Endodermal cell (in vitro differentiated cells): Measurements from ENCODE around the gene ADGRL3. TPM values are rescaled to one million over a fixed set of nuclear protein-coding genes. Genes with fewer than 3 reads are reported as not detected.

Experiments used
- DNase-seq: peaks from one replicate; pipeline ENCODE4 v3.0.0-alpha.2; 2017
- H3K27ac ChIP-seq: 2 replicates; pipeline ENCODE4 v1.5.1; 2013; ENCODE audit warnings: mild to moderate bottlenecking, low read depth, low read length, moderate library complexity
- H3K27me3 ChIP-seq: 2 replicates; pipeline ENCODE4 v1.6.1; 2013; ENCODE audit warnings: mild to moderate bottlenecking, low read length, moderate library complexity; ENCODE audit not compliant: insufficient read depth, control insufficient read depth, poor library complexity, severe bottlenecking
- H3K36me3 ChIP-seq: 2 replicates; pipeline ENCODE4 v1.7.0; 2013; ENCODE audit warnings: mild to moderate bottlenecking, low read length, moderate library complexity; ENCODE audit not compliant: control insufficient read depth, insufficient read depth
- H3K4me1 ChIP-seq: one replicate; pipeline ENCODE4 v1.7.0; 2013; ENCODE audit warnings: low read length; ENCODE audit not compliant: control insufficient read depth, insufficient read depth
- H3K4me3 ChIP-seq: 2 replicates; pipeline ENCODE4 v1.5.1; 2013; ENCODE audit warnings: mild to moderate bottlenecking, low read length, moderate library complexity
- H3K9ac ChIP-seq: 2 replicates; pipeline ENCODE4 v1.6.1; 2013; ENCODE audit warnings: mild to moderate bottlenecking, low read length, moderate library complexity; ENCODE audit not compliant: poor library complexity, severe bottlenecking; ENCODE audit errors: extremely low read depth
- H3K9me3 ChIP-seq: 2 replicates; pipeline ENCODE4 v1.6.1; 2013; ENCODE audit warnings: mild to moderate bottlenecking, low read length, moderate library complexity; ENCODE audit not compliant: control insufficient read depth
- H3K27ac Mint-ChIP-seq: 2 replicates; pipeline ENCODE4 v1.8.0; 2020; ENCODE audit warnings: mixed read lengths
- H3K27me3 Mint-ChIP-seq: 2 replicates; pipeline ENCODE4 v1.8.0; 2021; ENCODE audit warnings: mild to moderate bottlenecking, mixed read lengths; ENCODE audit not compliant: insufficient read depth
- H3K36me3 Mint-ChIP-seq: 2 replicates; pipeline ENCODE4 v1.8.0; 2020; ENCODE audit warnings: low read depth, mixed read lengths
- H3K4me1 Mint-ChIP-seq: 2 replicates; pipeline ENCODE4 v1.8.0; 2020; ENCODE audit warnings: mixed read lengths
- H3K4me3 Mint-ChIP-seq: 2 replicates; pipeline ENCODE4 v1.8.0; 2020; ENCODE audit warnings: mild to moderate bottlenecking, moderate library complexity, mixed read lengths
- H3K9me3 Mint-ChIP-seq: 2 replicates; pipeline ENCODE4 v1.8.0; 2020; ENCODE audit warnings: mild to moderate bottlenecking, mixed read lengths
- WGBS, 2 experiments: methylation state at CpG; one replicate each; pipeline versions ENCODE4 v1.1.5 to v1.1.7; 2013; ENCODE audit warnings: missing lambda C conversion rate in 2 of 2, mixed read lengths in 1 of 2; ENCODE audit not compliant: insufficient coverage in 1 of 2, insufficient read length in 1 of 2; 5-methylcytosine and 5-hydroxymethylcytosine counted together
- total RNA-seq, 2 donors: library from RNA; stranded (reverse); fragmentation: NEBNext Ultra II Directional in 1 of 2; extraction: Animal tissue kit (Norgen Biotek cat#: 25700) in 1 of 2; gene quantifications; 2 replicates in 1 of 2; 3 replicates in 1 of 2; pipeline ENCODE4 v1.2.1, GENCODE V29; 2021
- TF ChIP-seq, protein P1 (sequence below): fragments of 200-600 bp; sonication (generic); conservative IDR thresholded peaks from 2 replicates; pipeline ENCODE4 v1.5.0; 2021; ENCODE audit warnings: antibody characterized with exemption, mild to moderate bottlenecking

Gene ADGRL3
- total RNA-seq, 2 donors from 2014 or later, result 9.9 to 10.3 TPM

DNA sequence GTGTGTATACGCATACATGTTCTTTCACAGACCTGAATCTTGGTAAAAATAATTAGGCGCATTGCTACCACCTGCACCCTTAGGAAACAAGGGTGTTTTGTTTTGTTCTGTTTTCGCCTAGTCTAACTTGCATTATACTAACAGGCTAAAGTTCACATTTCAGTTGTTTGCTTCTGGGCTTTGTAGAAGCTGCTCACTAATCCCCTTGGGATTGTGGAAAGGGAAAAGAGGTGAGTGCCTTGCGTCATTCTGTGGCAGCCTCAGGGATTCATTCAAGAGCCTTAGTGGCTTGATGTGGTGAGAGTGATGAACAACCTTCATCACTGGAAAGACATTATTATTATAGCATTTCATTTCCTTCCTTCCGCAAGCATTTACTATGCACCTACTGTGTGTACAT is 331.1 kb downstream of the ADGRL3 start:
- Mint-ChIP-seq H3K27ac (peak overlapping the region; percentile 41), H3K4me3 (no peak overlapping the region), H3K4me1 (peaks cover 19% of the 10 kb centered on the region), H3K9me3 (peaks cover 6% of the 10 kb centered on the region), H3K36me3 (peaks cover 4% of the 10 kb centered on the region), H3K27me3 (no peaks in the 10 kb centered on the region)
- no peak overlapping the region for H3K27ac ChIP-seq
- no peaks in the 10 kb centered on the region for H3K27me3 ChIP-seq
- H3K4me3 ChIP-seq, result no peak overlapping the region
- no peak overlapping the region for H3K9ac ChIP-seq
- peaks cover 9% of the 10 kb centered on the region for H3K4me1 ChIP-seq
- DNase-seq, result no peak
- no peaks in the 10 kb centered on the region for H3K36me3 ChIP-seq
- WGBS, 2 experiments, result 96 to 100% methylated on average over 1 to 5 of the region's 5 CpGs
- peaks cover 5% of the 10 kb centered on the region for H3K9me3 ChIP-seq
- TF ChIP-seq, protein P1, sequence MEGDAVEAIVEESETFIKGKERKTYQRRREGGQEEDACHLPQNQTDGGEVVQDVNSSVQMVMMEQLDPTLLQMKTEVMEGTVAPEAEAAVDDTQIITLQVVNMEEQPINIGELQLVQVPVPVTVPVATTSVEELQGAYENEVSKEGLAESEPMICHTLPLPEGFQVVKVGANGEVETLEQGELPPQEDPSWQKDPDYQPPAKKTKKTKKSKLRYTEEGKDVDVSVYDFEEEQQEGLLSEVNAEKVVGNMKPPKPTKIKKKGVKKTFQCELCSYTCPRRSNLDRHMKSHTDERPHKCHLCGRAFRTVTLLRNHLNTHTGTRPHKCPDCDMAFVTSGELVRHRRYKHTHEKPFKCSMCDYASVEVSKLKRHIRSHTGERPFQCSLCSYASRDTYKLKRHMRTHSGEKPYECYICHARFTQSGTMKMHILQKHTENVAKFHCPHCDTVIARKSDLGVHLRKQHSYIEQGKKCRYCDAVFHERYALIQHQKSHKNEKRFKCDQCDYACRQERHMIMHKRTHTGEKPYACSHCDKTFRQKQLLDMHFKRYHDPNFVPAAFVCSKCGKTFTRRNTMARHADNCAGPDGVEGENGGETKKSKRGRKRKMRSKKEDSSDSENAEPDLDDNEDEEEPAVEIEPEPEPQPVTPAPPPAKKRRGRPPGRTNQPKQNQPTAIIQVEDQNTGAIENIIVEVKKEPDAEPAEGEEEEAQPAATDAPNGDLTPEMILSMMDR, result no peak

DNA sequence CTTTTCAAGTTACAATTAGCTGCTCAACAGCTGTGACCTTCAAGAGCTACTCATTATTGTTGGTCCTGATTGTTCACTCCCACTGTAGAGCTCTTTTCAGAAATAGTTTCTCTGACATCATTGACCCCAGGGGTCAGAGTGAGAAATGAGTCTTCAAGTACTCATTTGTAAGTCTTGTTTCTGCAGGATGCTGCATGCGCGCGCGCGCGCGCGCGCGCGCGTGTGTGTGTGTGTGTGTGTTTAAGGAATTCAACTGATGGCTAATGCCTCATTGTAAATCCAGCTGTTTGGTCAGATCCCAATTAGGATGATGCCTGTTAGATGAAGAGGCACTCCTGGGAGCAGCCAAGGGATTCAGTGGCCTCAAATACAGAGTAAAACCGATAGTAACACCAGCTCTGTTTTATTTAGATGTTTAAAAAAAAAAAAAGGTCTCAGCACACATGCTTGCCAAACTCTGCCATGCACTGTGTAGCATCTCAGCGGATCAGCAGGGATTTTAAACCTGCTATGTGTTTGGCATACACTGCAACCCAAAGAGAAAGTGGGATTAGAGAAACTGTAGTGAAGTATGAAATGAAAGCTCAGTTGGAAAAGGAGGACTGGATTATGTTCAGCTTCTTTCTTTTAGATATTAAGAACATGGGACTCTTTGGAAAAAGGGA is 332.3 kb downstream of the ADGRL3 start:
- no peak overlapping the region for H3K4me3 Mint-ChIP-seq
- Histone ChIP-seq H3K4me3 (no peak overlapping the region), H3K4me1 (peaks cover 9% of the 10 kb centered on the region), H3K27ac (peak overlapping the region; percentile 40), H3K27me3 (no peaks in the 10 kb centered on the region), H3K9ac (no peak overlapping the region), H3K36me3 (no peaks in the 10 kb centered on the region), H3K9me3 (peaks cover 5% of the 10 kb centered on the region)
- TF ChIP-seq, protein P1, result no peak
- H3K27me3 Mint-ChIP-seq, result no peaks in the 10 kb centered on the region
- peaks cover 4% of the 10 kb centered on the region for H3K36me3 Mint-ChIP-seq
- 76 to 78% methylated on average over 14 of the region's 14 CpGs for WGBS, 2 experiments
- DNase-seq, result no peak
- peaks cover 7% of the 10 kb centered on the region for H3K9me3 Mint-ChIP-seq
- no peak overlapping the region for H3K27ac Mint-ChIP-seq
- H3K4me1 Mint-ChIP-seq, result peaks cover 19% of the 10 kb centered on the region

DNA sequence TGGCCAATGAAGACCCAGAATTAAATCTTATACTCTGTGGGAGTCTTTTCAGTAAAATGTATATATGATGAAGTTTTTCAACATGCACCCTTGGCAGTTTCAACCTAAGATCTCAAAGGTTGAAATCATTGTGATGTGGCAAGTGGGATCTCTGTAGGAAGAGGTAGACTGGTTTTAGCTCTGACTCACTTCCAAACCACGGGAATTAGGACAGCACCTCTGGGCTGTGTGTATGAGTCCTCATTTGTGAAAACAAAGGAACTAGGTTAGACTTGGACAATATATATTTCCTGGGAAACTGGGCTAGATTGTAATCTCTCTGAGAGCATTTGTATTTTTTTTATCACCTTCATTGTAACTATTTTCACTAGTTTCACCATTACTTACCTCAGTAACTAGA is 333.0 kb downstream of the ADGRL3 start:
- H3K36me3 Mint-ChIP-seq, result peaks cover 4% of the 10 kb centered on the region
- H3K4me3 Mint-ChIP-seq, result no peak overlapping the region
- peaks cover 5% of the 10 kb centered on the region for H3K9me3 ChIP-seq
- TF ChIP-seq, protein P1, result no peak
- no peaks in the 10 kb centered on the region for H3K27me3 ChIP-seq
- H3K27ac Mint-ChIP-seq, result no peak overlapping the region
- WGBS, 2 experiments, result 92% methylated on average over 1 of the region's 1 CpG; no CpG with 5 or more reads in 1 of the 2 experiments
- peaks cover 7% of the 10 kb centered on the region for H3K9me3 Mint-ChIP-seq
- H3K9ac ChIP-seq, result no peak overlapping the region
- H3K4me3 ChIP-seq, result no peak overlapping the region
- H3K27me3 Mint-ChIP-seq, result no peaks in the 10 kb centered on the region
- H3K36me3 ChIP-seq, result no peaks in the 10 kb centered on the region
- peaks cover 9% of the 10 kb centered on the region for H3K4me1 ChIP-seq
- peaks cover 20% of the 10 kb centered on the region for H3K4me1 Mint-ChIP-seq
- no peak for DNase-seq
- no peak overlapping the region for H3K27ac ChIP-seq
